GM18519 (cell line): ENCODE data around the gene MON2.
A peak's percentile ranks its signal among the peaks of the same experiment; 100 is the strongest.
"Not testable (repeated sequence)": the region's sequence is repeated elsewhere in the genome, so short reads cannot be mapped to it uniquely, and the experiment has no call there.

Source experiments
- ATAC-seq: cut with Tn5 transposase; IDR thresholded peaks from one replicate; pipeline ENCODE4 v1.9.1; 2021; ENCODE audit warnings: mild to moderate bottlenecking, moderate library complexity; ENCODE audit not compliant: unreplicated experiment, low FRiP score

Gene MON2

GRCh38 chr12:62472472-62472871, 5.8 kb downstream of the MON2 start:
- ATAC-seq: no peak

GRCh38 chr12:62481843-62482540, 15.4 kb downstream of the MON2 start:
- no peak for ATAC-seq

GRCh38 chr12:62482769-62483168, 16.1 kb downstream of the MON2 start:
- no peak for ATAC-seq

- no peak for ATAC-seq
These were observed 17.6 kb downstream of the MON2 start for GRCh38 chr12:62484233-62484632.

- no peak for ATAC-seq
These were observed 39.2 kb downstream of the MON2 start for GRCh38 chr12:62505786-62506185.

- no peak for ATAC-seq
These were observed 46.3 kb downstream of the MON2 start for GRCh38 chr12:62512901-62513300.

- not testable (repeated sequence) for ATAC-seq
These were observed 47.5 kb downstream of the MON2 start for GRCh38 chr12:62514080-62514479.

GRCh38 chr12:62516927-62517326, 50.3 kb downstream of the MON2 start:
- no peak for ATAC-seq

- no peak for ATAC-seq
These were observed 51.3 kb downstream of the MON2 start for GRCh38 chr12:62517887-62518286.

GRCh38 chr12:62519043-62519442, 52.4 kb downstream of the MON2 start:
- no peak for ATAC-seq

GRCh38 chr12:62520361-62520760, 53.7 kb downstream of the MON2 start:
- no peak for ATAC-seq

- peak; percentile 57 for ATAC-seq
These were observed 56.4 kb downstream of the MON2 start for GRCh38 chr12:62522984-62523383.

GRCh38 chr12:62523619-62524018, 57.0 kb downstream of the MON2 start:
- ATAC-seq: no peak

GRCh38 chr12:62525271-62525670, 58.6 kb downstream of the MON2 start:
- ATAC-seq: no peak

- no peak for ATAC-seq
These were observed 64.0 kb downstream of the MON2 start for GRCh38 chr12:62530596-62530995.

GRCh38 chr12:62532333-62532732, 65.7 kb downstream of the MON2 start:
- no peak for ATAC-seq

GRCh38 chr12:62533087-62533754, 66.6 kb downstream of the MON2 start:
- ATAC-seq: no peak

- ATAC-seq: no peak
These were observed 67.1 kb downstream of the MON2 start for GRCh38 chr12:62533755-62534107.

- ATAC-seq: no peak
These were observed 69.9 kb downstream of the MON2 start for GRCh38 chr12:62536546-62536945.

GRCh38 chr12:62537551-62537950, 70.9 kb downstream of the MON2 start:
- no peak for ATAC-seq

- ATAC-seq: no peak
These were observed 73.7 kb downstream of the MON2 start for GRCh38 chr12:62540354-62540753.

GRCh38 chr12:62542814-62543213, 76.2 kb downstream of the MON2 start:
- ATAC-seq: no peak
